SU-DHL-6 (cell line): Measurements from ENCODE around the gene GCM1.

ENCODE experiments used
- H2AFZ ChIP-seq: fragments of 200-600 bp; sonication (generic); 2 replicates; pipeline ENCODE4 v1.6.1; 2014; ENCODE audit warnings: low read depth, mild to moderate bottlenecking, moderate library complexity, mixed read lengths, antibody characterized with exemption, low read length; ENCODE audit not compliant: severe bottlenecking
- H3F3A ChIP-seq: fragments of 200-600 bp; shearing (Covaris generic); 2 replicates; pipeline ENCODE4 v1.6.0; 2016; ENCODE audit warnings: antibody characterized with exemption, mild to moderate bottlenecking; ENCODE audit not compliant: insufficient read depth
- H3K27ac ChIP-seq: fragments of 200-600 bp; sonication (generic); 2 replicates; pipeline ENCODE4 v1.5.1; 2016; ENCODE audit warnings: low read depth, mild to moderate bottlenecking, low read length, moderate library complexity, mixed read lengths
- H3K27me3 ChIP-seq: fragments of 200-600 bp; sonication (generic), shearing (Covaris generic); 2 replicates; pipeline ENCODE4 v1.6.0; 2014; ENCODE audit warnings: mild to moderate bottlenecking, low read length
- H3K36me3 ChIP-seq: fragments of 200-600 bp; sonication (generic); 2 replicates; pipeline ENCODE4 v1.6.1; 2014; ENCODE audit warnings: mild to moderate bottlenecking, low read length, mixed read lengths
- H3K4me2 ChIP-seq: fragments of 300-600, 200-600 bp; shearing (Covaris generic), sonication (generic); 2 replicates; pipeline ENCODE4 v1.6.0; 2014; ENCODE audit warnings: low read length, low read depth, mild to moderate bottlenecking; ENCODE audit not compliant: poor library complexity, severe bottlenecking
- H3K4me3 ChIP-seq: fragments of 200-600 bp; sonication (generic); 2 replicates; pipeline ENCODE4 v1.5.1; 2014; ENCODE audit warnings: antibody characterized with exemption, low read length, mild to moderate bottlenecking, mixed read lengths; ENCODE audit not compliant: insufficient read depth, poor library complexity, severe bottlenecking
- H3K79me2 ChIP-seq: fragments of 200-600 bp; sonication (generic); 2 replicates; pipeline ENCODE4 v1.6.1; 2014; ENCODE audit warnings: mild to moderate bottlenecking, low read length, moderate library complexity; ENCODE audit not compliant: insufficient read depth
- H3K9ac ChIP-seq: fragments of 200-600 bp; sonication (generic); 2 replicates; pipeline ENCODE4 v1.7.0; 2014; ENCODE audit warnings: mild to moderate bottlenecking, low read length
- H3K9me2 ChIP-seq: fragments of 200-600 bp; sonication (generic); replicated peaks from 2 replicates; pipeline ENCODE4 v1.6.1; 2014; ENCODE audit warnings: low read length; ENCODE audit not compliant: insufficient read depth
- H3K9me3 ChIP-seq: fragments of 200-600 bp; sonication (generic); 2 replicates; pipeline ENCODE4 v1.6.1; 2014; ENCODE audit warnings: low read length, mixed read lengths; ENCODE audit not compliant: insufficient read depth
- H4K20me1 ChIP-seq: fragments of 200-600 bp; sonication (generic); 2 replicates; pipeline ENCODE4 v1.6.1; 2014; ENCODE audit warnings: low read depth, mild to moderate bottlenecking, antibody characterized with exemption, low read length, moderate library complexity, mixed read lengths
- CTCF ChIP-seq: fragments of 200-600 bp; sonication (generic); IDR thresholded peaks from one replicate; pipeline ENCODE4 v1.5.1; 2017; ENCODE audit warnings: antibody characterized with exemption, mild to moderate bottlenecking, low read length, moderate library complexity; ENCODE audit not compliant: insufficient read depth, poor library complexity, severe bottlenecking
- EZH2phosphoT487 ChIP-seq: fragments of 200-600 bp; sonication (generic), shearing (Covaris generic); conservative IDR thresholded peaks from 2 replicates; pipeline ENCODE4 v1.6.1; 2018; ENCODE audit warnings: mild to moderate bottlenecking, antibody characterized with exemption, low read length, moderate library complexity, mixed read lengths

Gene GCM1

GRCh38 chr6:53154071-53154470 lies 5.4 kb upstream of the GCM1 start:
- Histone ChIP-seq H3K9me3 (no peaks in the 10 kb centered on the region), H3K4me3 (no peak overlapping the region), H3K36me3 (no peaks in the 10 kb centered on the region), H3K79me2 (no peaks in the 10 kb centered on the region), H3K27ac (no peak overlapping the region), H3K27me3 (no peaks in the 10 kb centered on the region), H3K4me2 (no peak overlapping the region), H3F3A (no peaks in the 10 kb centered on the region), H3K9ac (no peak overlapping the region), H4K20me1 (no peaks in the 10 kb centered on the region), H2AFZ (no peak overlapping the region), H3K9me2 (no peaks in the 10 kb centered on the region)
- TF ChIP-seq CTCF: no peak
- no peak for TF ChIP-seq EZH2phosphoT487

GRCh38 chr6:53152576-53152975 lies 3.9 kb upstream of the GCM1 start:
- no peak overlapping the region for H3K4me2 ChIP-seq
- no peak for TF ChIP-seq EZH2phosphoT487
- TF ChIP-seq CTCF: no peak
- no peaks in the 10 kb centered on the region for H3K9me2 ChIP-seq
- no peaks in the 10 kb centered on the region for H3K27me3 ChIP-seq
- H3K4me3 ChIP-seq: no peak overlapping the region
- H3K36me3 ChIP-seq: no peaks in the 10 kb centered on the region
- H3K79me2 ChIP-seq: no peaks in the 10 kb centered on the region
- H4K20me1 ChIP-seq: no peaks in the 10 kb centered on the region
- H3F3A ChIP-seq: no peaks in the 10 kb centered on the region
- no peak overlapping the region for H3K27ac ChIP-seq
- H2AFZ ChIP-seq: no peak overlapping the region
- no peak overlapping the region for H3K9ac ChIP-seq
- no peaks in the 10 kb centered on the region for H3K9me3 ChIP-seq

- Histone ChIP-seq H4K20me1 (no peaks in the 10 kb centered on the region), H3K4me2 (no peak overlapping the region), H3K27me3 (no peaks in the 10 kb centered on the region), H3F3A (no peaks in the 10 kb centered on the region), H3K36me3 (no peaks in the 10 kb centered on the region), H3K9me2 (no peaks in the 10 kb centered on the region), H2AFZ (no peak overlapping the region), H3K79me2 (no peaks in the 10 kb centered on the region), H3K27ac (no peak overlapping the region), H3K9me3 (no peaks in the 10 kb centered on the region), H3K9ac (no peak overlapping the region), H3K4me3 (no peak overlapping the region)
- no peak for TF ChIP-seq EZH2phosphoT487
- peak; percentile 66 for TF ChIP-seq CTCF
These were observed 3.0 kb upstream of the GCM1 start for GRCh38 chr6:53151676-53152075.
